Body of pancreas (tissue), 4 donors: ENCODE data around the gene ADGRV1.

Source experiments
- POLR2A ChIP-seq, 3 donors: fragments of 450-650 bp; IDR thresholded peaks; one replicate each; pipeline ENCODE4 v1.6.1; 2016; ENCODE audit warnings: antibody characterized with exemption in 3 of 3, mild to moderate bottlenecking in 2 of 3
- TF ChIP-seq, protein P1 (sequence below), 7 experiments: fragments of 450-650 bp in 4 of 7; fragments of 200-600 bp in 3 of 7; sonication (generic) in 3 of 7; IDR thresholded peaks; one replicate each; pipeline ENCODE4 v1.5.1; 2016 to 2019; ENCODE audit warnings: antibody characterized with exemption in 7 of 7

- TF ChIP-seq, protein P1, sequence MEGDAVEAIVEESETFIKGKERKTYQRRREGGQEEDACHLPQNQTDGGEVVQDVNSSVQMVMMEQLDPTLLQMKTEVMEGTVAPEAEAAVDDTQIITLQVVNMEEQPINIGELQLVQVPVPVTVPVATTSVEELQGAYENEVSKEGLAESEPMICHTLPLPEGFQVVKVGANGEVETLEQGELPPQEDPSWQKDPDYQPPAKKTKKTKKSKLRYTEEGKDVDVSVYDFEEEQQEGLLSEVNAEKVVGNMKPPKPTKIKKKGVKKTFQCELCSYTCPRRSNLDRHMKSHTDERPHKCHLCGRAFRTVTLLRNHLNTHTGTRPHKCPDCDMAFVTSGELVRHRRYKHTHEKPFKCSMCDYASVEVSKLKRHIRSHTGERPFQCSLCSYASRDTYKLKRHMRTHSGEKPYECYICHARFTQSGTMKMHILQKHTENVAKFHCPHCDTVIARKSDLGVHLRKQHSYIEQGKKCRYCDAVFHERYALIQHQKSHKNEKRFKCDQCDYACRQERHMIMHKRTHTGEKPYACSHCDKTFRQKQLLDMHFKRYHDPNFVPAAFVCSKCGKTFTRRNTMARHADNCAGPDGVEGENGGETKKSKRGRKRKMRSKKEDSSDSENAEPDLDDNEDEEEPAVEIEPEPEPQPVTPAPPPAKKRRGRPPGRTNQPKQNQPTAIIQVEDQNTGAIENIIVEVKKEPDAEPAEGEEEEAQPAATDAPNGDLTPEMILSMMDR (IDR thresholded peaks at IDR 0.05) = no peak
- no peak for TF ChIP-seq POLR2A (IDR thresholded peaks at IDR 0.05)
Measured at GRCh38 chr5:91032125-91032524, 473.5 kb downstream of the ADGRV1 start.
